Measurements from ENCODE around the gene GALNTL6. TPM values are rescaled to one million over a fixed set of nuclear protein-coding genes. Genes with fewer than 3 reads are reported as not detected.
"Not testable (repeated sequence)": the region's sequence is repeated elsewhere in the genome, so short reads cannot be mapped to it uniquely, and the experiment has no call there.

The GALNTL6 gene
- total RNA-seq, 1 donor: under 0.01 TPM

DNA sequence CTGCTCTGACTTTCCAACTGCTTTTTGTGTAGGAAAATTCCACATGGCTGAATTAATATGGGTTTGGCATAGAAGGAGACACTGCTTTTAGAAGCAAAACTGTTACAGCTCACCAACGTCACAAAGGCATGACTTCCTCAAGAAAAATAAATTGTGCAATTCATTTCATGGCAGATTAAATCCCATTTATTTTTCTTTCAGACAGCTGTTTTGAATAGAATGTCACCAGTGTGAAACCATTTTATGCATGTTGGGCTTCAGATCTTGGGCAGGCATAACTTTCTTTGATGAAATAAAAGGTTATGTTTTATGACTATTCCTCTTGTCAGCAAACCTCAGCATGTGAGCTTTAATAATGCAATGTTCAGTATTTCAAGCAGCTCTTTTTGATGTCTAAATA is 542.8 kb downstream of the GALNTL6 start:
- DNase-seq (ENCODE audit: low read depth in 2 of 3, low spot score in 2 of 3): no peak

GRCh38 chr4:172357006-172357540 is 543.9 kb downstream of the GALNTL6 start:
- DNase-seq (ENCODE audit: low read depth in 2 of 3, low spot score in 2 of 3): no peak

- no peak for DNase-seq (ENCODE audit: low read depth in 2 of 3, low spot score in 2 of 3)
These were observed 549.4 kb downstream of the GALNTL6 start for GRCh38 chr4:172362569-172362968.

DNA sequence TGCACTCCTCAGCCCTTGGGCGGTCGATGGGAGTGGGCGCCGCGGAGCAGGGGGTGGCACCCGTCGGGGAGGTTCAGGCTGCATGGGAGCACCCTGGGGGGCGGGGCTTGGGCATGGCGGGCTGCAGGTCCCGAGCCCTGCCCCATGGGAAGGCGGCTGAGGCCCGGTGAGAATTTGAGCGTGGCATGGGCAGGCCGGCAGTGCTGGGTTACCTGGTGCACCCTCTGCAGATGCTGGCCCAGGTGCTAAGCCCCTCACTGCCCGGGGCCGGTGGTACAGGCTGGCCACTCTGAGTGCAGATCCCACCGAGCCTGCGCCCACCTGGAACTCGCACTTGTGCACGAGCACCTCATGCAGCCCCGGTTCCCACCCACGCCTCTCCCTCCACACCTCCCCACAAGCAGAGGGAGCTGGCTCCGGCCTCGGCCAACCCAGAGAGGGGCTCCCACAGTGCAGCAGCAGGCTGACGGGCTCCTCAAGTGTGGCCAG is 556.3 kb downstream of the GALNTL6 start:
- no peak for DNase-seq (ENCODE audit: low read depth in 2 of 3, low spot score in 2 of 3)

GRCh38 chr4:172377486-172378140 is 564.4 kb downstream of the GALNTL6 start:
- DNase-seq (ENCODE audit: low read depth in 2 of 3, low spot score in 2 of 3): no peak

- no peak for DNase-seq (ENCODE audit: low read depth in 2 of 3, low spot score in 2 of 3)
These were observed 566.6 kb downstream of the GALNTL6 start for GRCh38 chr4:172379834-172380233.

DNA sequence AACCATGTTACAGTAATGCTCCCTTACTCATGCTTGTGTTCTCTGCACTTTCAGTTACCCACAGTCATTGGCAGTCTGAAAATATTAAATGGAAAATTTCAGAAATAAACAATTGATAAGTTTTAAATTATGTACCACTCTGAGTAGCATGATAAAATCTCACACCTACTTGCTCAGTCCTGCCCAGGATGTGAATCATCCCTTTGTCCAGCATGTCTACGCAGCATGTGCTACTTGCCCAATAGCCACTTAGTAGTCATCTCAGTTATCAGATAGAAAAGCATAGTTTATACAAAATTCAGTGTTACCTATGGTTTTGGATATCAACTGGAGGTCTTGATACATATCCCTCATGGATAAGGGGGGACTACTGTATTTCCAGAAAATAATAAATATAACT is 577.1 kb downstream of the GALNTL6 start:
- DNase-seq (ENCODE audit: low read depth in 2 of 3, low spot score in 2 of 3): no peak

- DNase-seq (ENCODE audit: low read depth in 2 of 3, low spot score in 2 of 3): no peak
These were observed 579.5 kb downstream of the GALNTL6 start for GRCh38 chr4:172392741-172393140.

DNA sequence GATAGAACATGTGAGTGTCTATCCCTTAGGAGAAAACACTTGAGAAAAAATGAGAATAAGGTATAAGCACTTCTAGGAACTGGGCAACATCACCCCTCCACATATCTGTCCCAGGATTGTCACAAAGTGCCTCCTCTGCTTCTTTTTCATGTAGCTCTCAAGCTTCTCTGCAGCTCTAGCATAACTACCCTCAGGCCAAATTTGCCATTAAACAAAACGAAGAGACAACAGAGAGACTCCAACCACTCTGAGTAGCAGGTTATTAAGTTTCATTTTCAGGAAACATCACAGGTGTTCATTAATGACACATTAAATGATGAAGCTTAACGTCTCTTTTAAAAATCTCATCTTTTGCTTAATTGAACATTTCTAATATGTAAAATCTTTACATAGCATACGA is 580.0 kb downstream of the GALNTL6 start:
- no peak for DNase-seq (ENCODE audit: low read depth in 2 of 3, low spot score in 2 of 3)

GRCh38 chr4:172404676-172405075 is 591.5 kb downstream of the GALNTL6 start:
- no peak for DNase-seq (ENCODE audit: low read depth in 2 of 3, low spot score in 2 of 3)

GRCh38 chr4:172410363-172410762 is 597.2 kb downstream of the GALNTL6 start:
- no peak for DNase-seq (ENCODE audit: low read depth in 2 of 3, low spot score in 2 of 3)

DNA sequence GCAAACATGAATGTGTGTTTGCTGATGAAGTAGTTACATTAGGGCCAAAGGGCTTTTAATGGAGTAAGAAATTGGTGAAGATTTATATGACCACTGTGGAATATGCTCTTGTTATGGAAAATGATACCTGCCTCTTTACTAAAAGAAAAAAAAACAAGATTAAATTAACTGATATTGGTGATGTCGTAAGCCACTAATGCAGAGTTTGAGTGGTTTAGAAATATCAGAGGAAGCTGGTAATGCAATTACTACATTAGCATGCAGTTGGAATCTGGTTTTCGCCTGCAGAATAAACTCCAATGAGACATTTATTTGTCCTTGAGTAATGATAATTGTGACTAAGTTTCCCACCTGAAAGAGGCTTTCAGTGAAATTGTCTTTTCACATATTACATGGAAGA is 597.9 kb downstream of the GALNTL6 start:
- no peak for DNase-seq (ENCODE audit: low read depth in 2 of 3, low spot score in 2 of 3)

DNA sequence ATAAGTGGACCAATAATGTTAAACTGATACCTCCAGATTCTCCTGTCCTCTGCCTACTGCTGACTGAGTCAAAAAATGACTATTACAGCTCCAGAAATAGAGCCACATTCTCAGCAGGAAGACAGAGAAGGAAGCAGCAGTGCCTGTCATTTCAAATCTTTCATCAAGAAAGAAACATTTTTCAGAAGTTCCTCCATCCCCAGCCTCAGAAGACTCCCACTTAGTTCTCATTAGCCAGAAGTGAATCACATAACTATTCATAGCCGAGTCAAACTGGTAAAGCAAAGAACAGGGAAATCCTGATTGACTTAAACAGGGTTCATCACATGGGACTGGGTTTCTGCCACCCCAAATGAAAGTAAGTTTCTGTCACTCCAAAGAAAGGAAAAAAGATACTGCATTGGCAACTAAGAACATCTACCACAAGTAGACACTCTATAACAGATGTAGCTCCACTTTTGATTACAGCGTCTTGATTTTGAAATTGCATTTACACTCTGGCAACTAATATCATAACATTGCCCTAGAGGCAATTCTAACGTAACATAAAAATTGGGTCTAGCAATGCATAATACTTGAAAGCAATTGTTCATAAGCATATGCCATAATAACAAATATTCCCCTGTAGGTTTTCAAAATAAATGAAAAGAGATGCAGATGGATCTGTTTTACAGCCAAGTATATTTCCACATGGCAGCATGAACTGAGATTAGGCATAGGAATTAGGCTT is 599.8 kb downstream of the GALNTL6 start:
- DNase-seq (ENCODE audit: low read depth in 2 of 3, low spot score in 2 of 3): no peak

DNA sequence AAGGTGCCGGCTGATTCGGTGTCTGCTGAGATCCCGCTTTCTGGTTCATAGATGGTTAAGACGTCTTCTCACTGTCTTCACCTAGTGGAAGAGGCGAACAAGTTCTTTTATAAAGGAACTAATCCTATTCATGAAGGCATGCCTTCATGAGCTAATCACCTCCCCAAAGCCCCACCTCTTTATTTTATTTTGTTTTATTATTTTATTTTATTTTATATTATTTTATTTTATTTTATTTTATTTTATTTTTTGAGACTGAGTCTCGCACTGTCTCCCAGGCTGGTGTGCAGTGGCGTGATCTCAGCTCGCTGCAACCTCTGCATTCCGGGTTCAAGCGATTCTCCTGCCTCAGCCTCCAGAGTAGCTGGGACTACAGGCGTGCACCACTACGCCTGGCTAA is 615.8 kb downstream of the GALNTL6 start:
- DNase-seq (ENCODE audit: low read depth in 2 of 3, low spot score in 2 of 3): not testable (repeated sequence)

DNA sequence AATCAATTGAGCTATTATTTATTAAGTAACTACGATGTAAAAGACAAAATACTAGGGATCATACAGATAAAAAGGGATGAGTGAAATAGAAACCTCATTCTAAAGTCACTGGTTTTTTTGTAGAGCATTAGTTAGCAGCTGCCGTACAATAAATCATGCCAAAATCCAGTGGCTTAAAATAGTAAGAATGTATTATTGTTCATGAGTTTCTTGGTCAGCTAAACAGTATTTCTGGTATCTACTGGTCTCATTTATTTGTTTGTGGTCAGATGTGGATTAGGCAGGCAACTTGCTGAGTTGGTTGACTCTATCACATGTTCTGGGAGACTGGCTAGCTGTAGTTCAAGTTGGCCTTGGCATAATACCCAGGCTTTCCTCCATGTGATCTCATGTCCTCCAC is 667.3 kb downstream of the GALNTL6 start:
- no peak for DNase-seq (ENCODE audit: low read depth in 2 of 3, low spot score in 2 of 3)

DNA sequence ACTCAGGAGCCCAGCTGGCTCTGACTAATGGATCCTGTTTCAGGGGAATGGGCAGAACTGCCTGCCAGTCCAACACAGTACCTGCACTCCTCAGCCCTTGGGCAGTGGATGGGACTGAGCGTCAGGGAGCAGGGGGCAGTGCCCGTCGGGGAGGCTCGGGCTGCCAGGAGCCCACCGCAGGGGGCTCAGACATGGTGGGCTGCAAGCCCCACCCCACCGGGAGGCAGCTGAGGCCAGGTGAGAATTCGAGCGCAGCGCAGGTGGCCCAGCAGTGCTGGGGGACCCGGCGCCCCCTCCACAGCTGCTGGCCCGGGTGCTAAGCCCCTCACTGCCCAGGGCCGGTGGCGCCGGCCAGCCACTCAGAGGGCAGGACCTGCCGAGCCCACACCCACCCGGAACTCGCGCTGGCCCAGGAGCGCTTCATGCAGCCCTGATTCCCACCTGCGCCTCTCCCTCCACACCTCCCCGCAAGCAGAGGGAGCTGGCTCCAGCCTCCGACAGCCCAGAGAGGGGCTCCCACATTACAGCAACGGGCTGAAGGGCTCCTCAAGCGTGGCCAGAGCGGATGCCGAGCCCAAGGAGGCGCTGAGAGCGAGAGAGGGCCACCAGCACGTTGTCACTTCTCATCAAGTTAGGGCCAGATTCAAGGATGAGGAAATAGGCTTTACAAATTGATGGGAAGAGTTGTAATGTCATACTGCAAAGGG is 668.8 kb downstream of the GALNTL6 start:
- no peak for DNase-seq (ENCODE audit: low read depth in 2 of 3, low spot score in 2 of 3)

GRCh38 chr4:172485007-172485406 is 671.8 kb downstream of the GALNTL6 start:
- DNase-seq (ENCODE audit: low read depth in 2 of 3, low spot score in 2 of 3): no peak

DNA sequence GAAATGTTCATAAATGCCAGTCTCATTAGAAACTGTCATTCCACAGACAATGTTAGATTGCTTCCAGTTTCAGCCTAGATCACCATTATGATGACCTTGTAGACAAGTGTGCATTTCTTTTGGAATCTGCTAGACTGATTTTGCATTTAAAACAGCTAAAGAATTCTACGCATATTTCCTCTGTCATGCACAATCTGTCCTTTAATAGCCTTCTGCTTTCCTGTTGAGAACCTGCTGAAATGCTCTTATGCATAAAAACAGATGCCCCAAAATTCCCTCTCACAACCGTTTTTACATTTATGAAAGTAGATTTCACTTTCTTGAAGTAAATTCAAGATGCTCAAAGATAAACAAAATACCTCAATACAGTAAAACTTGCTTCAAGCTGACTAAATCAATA is 673.3 kb downstream of the GALNTL6 start:
- DNase-seq (ENCODE audit: low read depth in 2 of 3, low spot score in 2 of 3): no peak

DNA sequence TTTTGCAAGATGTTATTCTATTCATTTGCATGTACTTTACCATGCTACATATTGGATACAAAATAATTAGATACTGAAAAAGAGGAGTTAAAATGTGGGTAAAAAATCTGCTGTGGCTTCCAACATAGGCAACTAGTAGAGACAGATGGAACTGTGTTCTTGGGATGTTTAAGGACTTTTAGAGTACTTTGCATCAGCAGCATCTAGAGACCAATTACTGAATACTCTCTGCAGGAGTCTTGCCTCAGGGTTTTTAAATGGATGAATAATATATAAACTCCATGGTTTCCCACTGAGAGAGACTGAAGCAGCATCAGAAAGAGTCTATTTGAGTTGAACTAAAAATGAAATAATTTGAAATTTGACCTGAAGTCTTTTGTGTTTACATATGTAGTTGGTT is 676.7 kb downstream of the GALNTL6 start:
- DNase-seq (ENCODE audit: low read depth in 2 of 3, low spot score in 2 of 3): no peak

DNA sequence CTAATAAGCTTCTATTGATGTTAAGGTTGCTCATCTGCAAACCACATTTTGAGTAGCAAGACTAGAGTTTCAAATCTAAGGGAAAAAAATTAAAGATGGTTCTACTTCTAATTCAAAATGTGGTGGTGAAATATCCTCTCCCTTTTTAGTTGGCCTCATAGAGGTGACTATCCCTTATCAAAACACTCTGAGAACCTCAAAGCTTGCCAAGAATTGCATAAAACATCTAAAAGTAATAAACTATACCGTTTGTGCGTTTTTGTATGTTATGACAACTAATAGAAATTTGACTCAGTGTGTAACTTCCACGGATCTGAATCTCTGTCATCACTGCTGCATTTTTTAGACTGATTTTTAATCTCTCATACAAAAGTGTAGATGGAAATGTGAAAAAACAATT is 682.6 kb downstream of the GALNTL6 start:
- DNase-seq (ENCODE audit: low read depth in 2 of 3, low spot score in 2 of 3): no peak

GRCh38 chr4:172497321-172497720 is 684.1 kb downstream of the GALNTL6 start:
- no peak for DNase-seq (ENCODE audit: low read depth in 2 of 3, low spot score in 2 of 3)

Measured in hematopoietic multipotent progenitor cell (in vitro differentiated cells).